ENCODE data around the gene EPB41L5.
"Not testable (repeated sequence)": the region's sequence is repeated elsewhere in the genome, so short reads cannot be mapped to it uniquely, and the experiment has no call there.

The EPB41L5 gene

DNA sequence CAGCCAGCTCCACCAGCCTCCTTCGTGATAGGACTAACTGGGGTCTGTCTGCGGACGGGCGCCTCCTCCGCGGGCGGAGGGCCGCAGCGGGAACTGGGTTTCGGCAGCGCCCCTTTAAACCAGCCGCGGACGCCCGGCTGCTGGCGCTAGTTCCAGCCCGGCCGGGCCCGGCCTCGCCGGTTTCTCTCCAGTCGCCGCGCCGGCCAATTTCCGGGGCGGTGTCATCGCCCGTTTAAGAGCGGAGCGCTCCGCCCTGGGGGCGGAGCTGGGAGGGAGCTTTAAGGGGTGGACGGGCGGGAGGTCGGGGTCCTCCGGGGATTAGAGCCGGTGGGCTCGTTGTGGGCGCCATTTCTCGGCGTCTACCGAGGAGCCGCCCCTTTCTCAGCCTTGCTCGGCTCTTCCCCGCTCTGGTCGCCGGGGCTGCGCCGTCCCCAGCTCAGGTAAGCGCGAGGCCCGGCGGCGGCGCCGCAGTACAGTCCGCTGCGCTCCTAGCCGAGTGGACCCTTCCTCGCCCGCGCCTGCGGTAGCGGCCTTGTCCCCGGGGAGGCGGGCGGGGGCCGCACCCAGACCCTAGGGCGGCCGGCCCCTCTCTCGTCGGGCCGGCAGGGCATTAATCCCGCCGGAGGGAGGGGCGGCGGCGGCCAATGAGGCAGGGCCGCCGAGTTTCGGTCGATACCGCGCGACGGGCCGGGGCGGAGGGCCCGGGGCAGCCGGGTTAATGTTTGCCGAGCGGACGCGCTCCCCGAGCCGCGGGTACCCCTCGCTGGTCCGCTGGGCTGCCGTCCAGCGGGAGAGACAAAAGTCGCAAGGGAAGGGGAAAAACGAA is at the start of gene EPB41L5:
EPB41L5 (plus strand) TSS at position 307 of the 826 bp plus-strand sequence. CDS start 6,008 bp downstream, outside the sequence.
- peak; percentile 82 to 96 (median 94) for DNase-seq

DNA sequence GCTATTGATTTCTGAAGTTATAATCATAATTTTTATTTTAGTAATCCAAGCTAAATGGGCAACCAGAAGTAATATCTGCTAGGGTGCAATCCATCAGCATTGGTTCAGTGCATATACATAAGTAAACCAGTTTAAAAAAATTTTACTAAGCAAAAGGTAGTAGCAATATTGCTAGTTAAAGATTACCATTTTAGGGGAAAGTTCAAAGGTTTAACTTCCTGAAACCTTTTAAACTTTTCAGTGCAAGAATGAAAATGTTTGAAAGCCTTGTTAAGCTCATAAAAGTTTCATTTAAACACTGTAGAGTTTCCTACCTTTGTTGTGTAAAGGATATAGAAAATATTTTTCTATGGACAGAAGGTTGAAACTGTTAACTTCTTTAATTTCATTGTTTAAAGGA is 31.0 kb upstream of the EPB41L5 start:
- DNase-seq, result no peak

DNA sequence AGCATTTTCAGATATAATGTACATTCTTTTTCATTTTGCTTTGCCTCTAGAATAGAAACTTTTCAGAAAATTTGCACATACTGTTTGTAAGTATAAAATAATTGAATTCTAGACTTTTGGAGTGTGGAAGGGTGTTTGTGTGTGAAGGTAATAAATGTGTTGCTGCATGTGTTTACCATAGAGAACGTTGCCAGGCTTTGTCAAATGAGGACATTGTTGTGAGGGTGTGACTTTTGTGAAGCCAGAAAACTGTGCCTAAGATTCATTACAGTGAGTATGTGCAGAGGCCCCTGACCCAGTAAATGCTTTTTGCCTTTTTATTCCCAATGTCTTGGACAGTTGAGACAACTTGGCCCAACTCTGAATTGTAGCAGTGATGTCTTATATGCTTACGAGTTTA is 30.4 kb upstream of the EPB41L5 start:
- no peak for DNase-seq

DNA sequence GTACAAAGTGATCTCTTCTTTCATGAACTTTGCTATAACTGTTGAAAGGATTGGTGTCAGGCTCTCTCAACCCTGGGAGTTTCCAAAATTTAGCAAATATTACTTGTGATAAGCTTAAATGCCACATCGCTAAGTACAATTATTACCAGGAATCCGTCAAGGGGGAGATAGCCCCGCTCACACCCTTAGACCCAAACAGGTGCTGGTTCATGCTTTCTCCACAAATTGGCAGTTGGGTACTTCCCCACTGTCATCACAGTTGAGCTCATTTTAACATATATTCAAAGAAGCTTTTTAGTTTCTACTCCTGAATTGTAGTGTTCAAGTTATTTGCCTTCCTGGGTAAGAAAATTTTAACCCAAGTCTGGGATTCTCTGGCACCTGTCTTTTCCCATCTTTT is 29.8 kb upstream of the EPB41L5 start:
- DNase-seq, result no peak

DNA sequence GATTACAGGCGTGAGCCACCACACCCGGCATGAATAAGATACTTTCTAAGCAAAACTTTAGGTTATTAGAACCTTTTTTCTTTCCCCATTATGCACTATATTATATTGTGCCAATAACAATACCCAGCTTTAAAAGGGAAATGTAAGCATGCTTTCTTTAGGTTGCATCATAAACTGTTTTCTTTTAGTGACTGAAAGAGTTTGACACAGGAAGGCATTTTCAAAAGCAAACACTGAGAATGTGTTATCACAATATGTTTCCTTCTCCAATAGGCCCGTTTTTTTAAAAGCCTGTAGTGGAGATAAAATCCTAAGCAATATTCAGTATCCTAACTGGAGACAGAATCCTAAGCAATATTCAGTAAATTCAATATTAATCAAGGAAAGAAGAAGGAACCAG is 16.7 kb upstream of the EPB41L5 start:
- no peak for DNase-seq

DNA sequence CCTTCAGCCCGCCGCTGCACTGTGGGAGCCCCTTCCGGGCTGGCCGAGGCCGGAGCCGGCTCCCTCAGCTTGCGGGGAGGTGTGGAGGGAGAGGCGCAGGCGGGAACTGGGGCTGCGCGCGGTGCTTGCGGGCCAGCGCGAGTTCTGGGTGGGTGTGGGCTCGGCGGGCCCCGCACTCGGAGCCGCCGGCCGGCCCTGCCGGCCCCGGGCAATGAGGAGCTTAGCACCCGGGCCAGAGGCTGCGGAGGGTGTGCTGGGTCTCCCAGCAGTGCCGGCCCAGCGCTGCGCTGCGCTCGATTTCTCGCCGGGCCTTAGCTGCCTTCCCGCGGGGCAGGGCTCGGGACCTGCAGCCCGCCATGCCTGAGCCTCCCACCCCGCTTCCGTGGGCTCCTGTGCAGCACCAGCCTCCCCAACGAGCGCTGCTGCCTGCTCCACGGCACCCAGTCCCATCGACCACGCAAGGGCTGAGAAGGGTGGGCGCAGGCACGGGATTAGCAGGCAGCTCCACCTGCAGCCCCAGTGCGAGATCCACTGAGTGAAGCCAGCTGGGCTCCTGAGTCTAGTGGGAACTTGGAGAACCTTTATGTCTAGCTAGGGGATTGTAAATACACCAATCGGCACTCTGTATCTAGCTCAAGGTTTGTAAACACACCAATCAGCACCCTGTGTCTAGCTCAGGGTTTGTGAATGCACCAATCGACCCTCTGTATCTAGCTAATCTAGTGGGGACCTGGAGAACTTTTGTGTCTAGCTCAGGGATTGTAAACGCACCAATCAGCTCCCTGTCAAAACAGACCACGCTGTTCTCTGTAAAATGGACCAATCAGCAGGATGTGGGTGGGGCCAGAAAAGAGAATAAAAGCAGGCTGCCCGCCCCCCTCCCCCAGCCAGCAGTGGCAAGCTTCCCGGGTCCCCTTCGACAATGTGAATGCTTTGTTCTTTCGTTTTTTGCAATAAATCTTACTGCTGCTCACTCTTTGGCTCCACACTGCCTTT is 15.7 kb upstream of the EPB41L5 start:
- not testable (repeated sequence) for DNase-seq

DNA sequence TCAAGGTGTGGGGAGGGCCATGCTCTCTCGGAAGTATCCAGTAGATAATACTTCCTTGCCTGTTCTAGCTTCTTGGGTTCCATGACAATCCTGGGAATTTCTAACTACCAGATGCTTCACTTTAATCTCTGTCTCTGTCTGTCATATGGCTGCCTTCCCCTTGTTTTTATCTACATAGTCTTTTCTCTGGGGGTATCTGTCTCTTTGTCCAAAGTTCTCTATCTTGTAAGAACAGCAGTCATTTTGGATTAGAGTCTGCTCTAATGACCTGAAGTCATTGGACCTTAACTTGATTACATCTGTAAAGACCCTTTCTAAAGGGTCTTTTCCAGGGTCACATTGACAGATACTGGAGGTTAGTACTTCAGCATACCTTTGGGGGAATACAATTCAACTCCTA is 11.4 kb upstream of the EPB41L5 start:
- no peak for DNase-seq

DNA sequence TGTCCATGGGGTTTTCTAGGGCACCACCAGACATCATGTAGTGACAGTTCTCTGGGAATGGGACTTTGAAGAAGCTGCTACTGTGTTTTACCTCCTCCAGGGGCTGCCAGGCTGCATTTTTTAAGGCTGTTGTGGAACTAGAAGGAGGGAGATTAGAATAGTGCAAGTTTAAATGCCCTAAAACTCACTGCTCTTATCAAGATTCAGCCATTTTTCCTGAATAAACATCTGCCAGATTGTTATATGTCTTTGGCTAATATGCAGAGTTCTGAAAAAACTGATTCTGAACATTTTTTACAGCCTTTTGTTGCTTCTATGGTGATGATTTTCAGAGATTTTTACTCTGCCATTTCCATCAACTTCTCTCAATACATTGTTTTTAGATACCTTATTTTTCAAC is 8.6 kb upstream of the EPB41L5 start:
- DNase-seq, result no peak

DNA sequence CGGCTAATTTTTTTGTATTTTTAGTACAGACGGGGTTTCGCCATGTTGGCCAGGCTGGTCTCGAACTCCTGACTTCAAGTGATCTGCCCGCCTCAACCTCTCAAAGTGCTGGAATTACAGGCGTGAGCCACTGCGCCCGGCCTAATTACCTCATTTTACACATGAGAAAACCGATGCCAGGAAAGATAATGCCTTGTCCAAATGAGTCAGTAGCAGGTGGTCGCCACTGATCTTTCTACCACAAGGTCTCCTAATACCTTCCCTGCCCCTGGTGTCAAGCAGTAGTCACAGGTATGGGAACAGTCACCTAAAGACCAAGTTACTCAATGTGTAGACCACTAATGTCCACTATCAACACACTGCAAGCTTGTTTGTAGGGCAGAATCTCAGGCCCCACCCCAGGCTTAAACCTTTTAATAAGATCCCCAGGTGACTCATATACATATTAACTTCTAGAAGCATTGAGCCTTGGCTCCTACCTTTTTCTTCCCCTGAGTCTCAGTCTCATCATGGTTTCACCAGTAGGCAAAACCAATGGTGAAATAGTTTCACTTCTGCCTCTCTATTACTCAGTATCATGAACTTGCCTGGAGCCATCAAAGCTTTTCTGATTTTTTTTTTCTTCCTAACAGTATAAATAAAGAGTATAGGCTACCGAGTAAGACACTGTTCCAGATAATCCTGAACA is 6.9 kb upstream of the EPB41L5 start:
- DNase-seq, result no peak

DNA sequence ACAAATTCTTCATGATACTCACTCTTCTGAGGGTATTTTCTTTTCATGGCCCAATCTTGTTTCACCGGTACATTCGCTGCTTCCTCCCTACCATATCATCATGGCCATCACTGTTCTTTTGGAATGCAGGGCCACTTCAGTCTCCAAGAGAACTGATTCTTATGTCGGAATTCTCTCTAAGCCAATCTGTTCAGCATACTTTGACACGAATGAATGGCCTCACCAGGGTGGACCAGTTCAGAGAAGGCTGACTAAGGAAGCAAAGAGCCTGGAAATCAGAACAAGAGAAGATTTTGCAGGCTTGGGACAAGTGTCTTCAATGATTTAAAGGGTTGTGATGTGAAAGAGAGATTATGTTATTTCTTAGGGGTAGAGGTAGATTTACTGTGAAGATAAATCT is 5.0 kb upstream of the EPB41L5 start:
- DNase-seq, result no peak

DNA sequence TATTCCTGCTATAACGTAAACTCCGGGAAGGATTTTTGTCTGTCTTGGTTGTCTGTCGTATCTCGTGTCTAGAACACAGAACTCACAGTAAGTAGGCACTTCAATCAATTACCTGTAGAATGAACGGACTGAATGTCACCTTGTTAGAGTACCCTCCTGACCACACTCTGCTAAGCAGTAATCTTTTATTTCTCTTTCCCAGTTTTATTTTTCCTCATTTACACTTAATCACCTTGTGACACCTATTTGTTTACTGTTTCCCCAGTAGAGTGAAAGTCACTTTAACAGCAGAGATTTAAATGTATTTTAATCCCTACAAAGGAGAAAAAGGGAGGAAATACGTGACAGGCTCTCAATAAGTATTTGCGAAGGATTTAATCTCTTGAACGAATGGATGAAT is 514 bp upstream of the EPB41L5 start:
- DNase-seq, result no peak

DNA sequence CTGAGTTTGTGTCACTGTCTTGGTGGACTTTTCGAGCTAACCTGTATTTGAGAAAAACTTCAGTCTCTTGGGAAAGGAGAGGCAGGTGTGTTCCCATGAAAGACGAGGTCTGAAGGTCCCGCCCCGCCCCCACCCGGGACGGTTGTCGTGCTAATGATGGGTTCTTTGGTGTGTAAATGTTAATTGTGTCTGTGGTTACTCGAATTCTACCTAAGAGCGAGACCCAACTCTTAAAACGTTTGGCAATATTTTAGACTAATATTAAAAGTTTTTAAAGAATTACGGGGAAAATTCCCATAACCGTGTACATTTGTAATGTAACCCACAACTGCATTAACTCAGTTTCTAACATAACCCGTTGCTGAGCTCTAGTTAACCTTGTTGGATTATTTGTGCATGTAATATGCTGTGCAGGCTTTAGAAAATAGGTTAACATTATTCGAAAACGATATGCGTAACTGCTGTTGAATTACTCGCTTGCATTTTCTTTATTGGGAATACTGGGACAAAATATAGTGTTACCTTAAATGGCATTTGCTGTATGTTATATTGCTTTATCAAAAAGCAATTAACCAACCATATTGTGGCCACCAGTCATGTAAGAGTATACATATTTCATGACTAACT is 833 bp downstream of the EPB41L5 start:
- peak; percentile 2 to 80 (median 78) for DNase-seq

DNA sequence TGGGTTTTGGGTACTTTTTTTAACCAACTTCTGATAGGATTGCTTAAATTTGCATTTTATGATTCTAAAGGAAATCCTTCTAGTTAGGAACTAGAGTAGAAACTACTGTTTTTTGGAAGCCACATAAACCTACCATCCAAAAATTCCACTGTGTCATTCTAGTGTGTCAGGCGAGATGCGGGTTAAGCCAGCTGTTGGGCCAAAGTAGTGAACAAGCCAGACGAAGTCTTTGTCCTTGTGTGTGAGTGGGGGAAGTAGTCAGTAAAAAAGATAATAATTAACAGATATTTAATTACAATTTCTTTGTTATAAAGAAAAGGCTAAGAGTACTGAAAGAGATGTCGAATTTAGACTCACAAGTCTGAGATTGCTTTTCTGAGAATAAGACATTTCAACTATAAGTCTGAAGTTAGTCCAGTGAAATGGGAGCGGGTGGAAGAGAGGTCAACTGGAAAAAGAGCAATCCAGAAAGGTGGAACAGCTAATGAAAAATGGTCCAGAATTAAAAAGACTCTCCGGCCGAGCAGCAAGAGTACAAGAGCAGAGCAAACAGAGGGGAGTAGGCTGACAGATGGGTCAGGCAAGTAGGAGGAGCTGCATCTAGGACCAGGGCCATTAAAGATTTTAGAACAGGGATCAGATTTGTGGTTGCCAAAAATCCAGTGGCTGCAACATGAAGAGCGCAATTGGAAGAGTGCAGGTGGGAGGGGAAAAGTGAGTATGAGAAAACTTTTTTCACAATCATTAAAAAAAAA is 1.5 kb downstream of the EPB41L5 start:
- no peak for DNase-seq

DNA sequence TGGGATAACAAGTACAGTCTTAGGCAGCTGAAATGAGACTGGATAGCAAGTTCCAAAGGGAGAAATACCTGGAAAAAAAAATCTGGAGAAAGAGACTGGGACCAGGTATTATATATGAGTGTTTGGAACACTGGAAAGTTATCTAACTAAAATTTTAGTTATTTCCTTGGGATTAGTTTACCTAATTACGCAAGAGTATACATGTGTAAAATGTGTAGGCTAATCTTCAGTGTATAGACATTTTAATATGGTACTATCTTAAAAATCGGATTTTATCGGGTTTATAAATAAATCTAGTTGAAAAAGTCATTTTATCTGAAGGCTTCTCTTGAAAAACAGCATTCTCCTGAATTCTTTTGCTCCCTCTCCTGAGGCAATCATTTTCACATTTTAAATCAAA is 3.9 kb downstream of the EPB41L5 start:
- DNase-seq, result no peak

DNA sequence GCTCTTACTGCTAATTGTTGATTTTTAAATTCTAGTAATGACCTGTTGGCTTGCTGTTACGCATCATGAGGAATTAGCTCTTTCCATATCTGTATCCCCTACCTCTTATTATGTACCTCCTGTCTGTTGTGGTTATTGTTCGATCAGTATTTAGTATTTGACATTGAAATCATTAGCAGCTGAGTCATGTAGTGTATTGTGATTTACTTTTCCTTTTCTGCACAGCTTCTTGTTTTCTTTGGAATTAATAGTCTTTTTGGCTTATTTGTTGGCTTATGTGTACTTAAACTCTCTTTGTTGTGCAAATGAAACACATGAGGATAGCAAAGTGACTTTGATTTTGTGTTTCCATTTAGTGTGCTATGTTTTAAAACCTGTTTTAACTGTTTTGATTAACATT is 4.3 kb downstream of the EPB41L5 start:
- DNase-seq, result no peak

DNA sequence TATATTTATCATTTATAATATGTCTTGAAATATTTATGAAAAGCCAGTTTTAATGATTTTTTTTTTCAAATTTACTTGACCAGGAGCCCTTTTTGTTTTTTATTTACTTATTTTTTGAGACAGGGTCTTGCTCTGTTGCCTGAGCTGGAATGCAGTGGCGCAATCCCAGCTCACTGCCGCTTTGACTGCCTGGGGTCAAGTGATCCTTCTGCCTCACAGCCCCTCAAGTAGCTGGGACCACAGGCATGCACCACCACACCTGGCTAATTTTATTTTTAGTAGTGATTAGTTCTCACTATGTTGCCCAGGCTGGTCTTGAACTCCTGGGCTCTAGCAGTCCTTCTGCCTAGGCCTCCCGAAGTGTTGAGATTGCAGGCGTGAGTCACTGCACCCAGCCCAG is 5.7 kb downstream of the EPB41L5 start:
- no peak for DNase-seq

DNA sequence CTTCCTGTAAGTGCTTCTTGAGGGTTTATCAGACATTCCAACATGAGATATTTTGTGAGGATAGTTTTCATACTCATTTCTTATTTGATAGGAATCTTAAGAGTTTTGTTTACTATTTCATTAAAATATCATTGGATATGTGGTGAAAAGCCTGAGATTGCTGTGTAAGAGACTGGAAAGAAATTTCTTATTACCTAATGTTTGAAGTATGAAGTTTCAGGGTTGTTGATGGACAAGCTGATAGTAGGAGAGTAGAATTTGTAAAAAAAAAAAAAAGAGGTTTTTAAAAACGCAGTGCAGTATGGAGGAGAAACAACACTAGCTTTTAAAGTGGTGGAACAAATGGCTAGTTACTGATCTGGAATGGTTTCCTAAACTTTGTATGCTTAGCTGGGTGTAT is 7.7 kb downstream of the EPB41L5 start:
- DNase-seq, result no peak

DNA sequence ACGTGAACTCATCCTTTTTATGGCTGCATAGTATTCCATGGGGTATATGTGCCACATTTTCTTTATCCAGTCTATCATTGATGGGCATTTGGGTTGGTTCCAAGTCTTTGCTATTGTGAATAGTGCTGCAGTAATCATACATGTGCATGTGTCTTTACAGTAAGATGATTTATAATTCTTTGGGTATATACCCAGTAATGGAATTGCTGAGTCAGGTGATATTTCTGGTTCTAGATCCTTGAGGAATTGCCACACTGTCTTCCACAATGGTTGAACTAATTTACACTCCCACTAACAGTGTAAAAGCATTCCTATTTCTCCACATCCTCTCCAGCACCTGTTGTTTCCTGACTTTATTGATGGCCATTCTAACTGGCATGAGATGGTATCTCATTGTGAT is 9.6 kb downstream of the EPB41L5 start:
- DNase-seq, result not testable (repeated sequence)

DNA sequence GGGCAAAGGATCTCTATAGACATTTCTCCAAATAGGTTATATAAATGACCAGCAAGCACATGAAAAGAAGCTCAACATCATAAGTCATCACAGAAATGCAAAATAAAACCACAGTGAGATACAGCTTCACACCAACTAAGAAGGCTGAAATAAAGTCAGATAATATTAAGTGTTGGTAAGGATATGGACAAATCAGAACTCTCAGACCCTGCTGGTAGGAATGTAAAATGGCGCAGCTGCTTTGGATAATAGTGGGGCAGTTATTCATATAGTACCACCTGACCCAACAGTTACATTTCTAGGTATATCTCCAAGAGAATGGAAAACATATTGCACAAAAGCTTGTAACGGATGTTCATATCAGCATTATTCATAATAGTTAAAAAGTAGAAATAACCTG is 14.0 kb downstream of the EPB41L5 start:
- DNase-seq, result no peak

DNA sequence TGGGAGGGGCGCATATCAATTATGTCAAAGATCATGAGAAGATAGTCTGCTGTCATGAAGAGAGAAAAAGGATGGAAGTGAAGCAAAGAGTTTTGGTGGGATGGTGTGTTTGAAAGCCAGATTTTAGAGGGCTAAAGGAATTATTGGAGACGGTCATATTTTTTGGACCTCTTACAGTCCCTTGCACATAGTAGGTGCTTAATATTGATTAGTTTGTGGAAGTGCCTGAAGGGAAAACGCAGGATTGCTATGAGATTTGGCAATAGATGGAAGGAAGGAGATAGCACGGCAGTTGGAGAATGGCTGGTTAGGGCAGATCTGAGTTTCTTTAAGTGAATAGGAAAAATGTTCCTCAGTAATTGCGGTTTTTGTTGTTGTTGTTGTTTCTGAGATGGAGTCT is 15.9 kb downstream of the EPB41L5 start:
- DNase-seq, result no peak

DNA sequence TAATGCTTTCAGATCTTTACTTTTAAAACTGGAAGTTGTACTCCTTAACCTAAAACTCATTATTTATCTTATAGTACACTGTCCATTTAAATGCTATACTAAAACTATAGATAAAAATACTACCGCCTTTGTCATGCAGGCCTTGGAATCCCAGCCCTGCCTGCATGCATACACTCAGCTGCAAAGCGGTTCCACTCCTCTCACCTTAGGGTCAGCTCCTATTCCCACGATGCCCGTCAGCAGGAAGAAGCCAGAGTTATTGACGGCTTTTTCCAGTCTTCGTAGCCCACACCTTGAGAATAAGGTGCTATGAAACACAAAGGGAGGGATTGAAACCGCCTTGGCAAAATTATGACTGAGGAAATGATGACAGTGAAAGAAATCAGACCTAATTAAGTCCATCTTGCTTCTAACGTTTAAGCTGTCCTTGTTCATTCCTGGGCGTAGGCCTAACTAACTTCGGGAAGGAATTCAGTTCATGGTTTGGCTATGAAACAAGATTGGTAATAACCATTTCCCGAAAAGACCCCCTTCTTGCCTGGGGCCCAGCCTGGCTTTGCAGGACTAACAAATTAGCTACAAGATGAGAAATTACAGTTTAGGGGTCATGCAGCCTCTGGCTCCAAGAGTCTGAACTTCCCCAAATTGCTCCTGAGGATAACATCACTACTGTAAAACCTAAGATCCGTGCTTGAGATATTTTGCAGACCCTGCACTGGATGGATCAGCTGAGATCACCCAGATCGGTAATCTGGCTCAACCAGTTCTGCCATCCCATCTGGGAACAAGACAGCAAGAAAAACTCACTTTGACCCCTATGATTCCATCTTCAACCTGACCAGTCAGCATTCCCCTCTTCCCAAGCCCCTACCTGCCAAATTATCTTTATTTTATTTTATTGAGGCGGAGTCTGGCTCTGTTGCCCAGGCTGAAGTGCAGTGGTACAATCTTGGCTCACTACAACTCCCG is 17.1 kb downstream of the EPB41L5 start:
- DNase-seq, result no peak

Measured in NCI-H1417 (cell line).